Measurements from ENCODE around the gene DRD1. TPM values are rescaled to one million over a fixed set of nuclear protein-coding genes. Genes with fewer than 3 reads are reported as not detected.

The DRD1 gene
- total RNA-seq, 1 donor from 2014 or later = 0.62 TPM

- intact Hi-C loops (cut with DNase I) = no loop called here
- peaks cover 10% of the 10 kb centered on the region for H3K4me1 ChIP-seq
- no peak for TF ChIP-seq CTCF (IDR thresholded peaks at IDR 0.05)
Measured at GRCh38 chr5:175479125-175479881, 35.3 kb upstream of the DRD1 start.

GRCh38 chr5:175478384-175479124 lies 34.6 kb upstream of the DRD1 start, which contains the start of gene SFXN1:
Gene SFXN1 (plus strand): TSS chr5:175478560. CDS start chr5:175492104, 13,544 bp downstream.
- H3K27me3 ChIP-seq (ENCODE audit: low read depth) = no peaks in the 10 kb centered on the region
- ATAC-seq (peak; percentile 95 to 96), DNase-seq (peak; percentile 80)
- H3K9me3 ChIP-seq = no peaks in the 10 kb centered on the region
- peak within 1 kb of the TSS; percentile 83 for H3K4me3 ChIP-seq
- TF ChIP-seq CTCF (IDR thresholded peaks at IDR 0.05) = no peak
- peaks cover 10% of the 10 kb centered on the region for H3K4me1 ChIP-seq
- H3K36me3 ChIP-seq = no peaks in the 10 kb centered on the region
- intact Hi-C loops (cut with DNase I) = no loop called here
- H3K27ac ChIP-seq = peak within 1 kb of the TSS; percentile 71

More at GRCh38 chr5:175479125-175479881, 35.3 kb upstream of the DRD1 start:
- Histone ChIP-seq H3K9me3 (no peaks in the 10 kb centered on the region), H3K4me3 (peak overlapping the region; percentile 83), H3K27me3 (ENCODE audit: low read depth) (no peaks in the 10 kb centered on the region), H3K27ac (peak overlapping the region; percentile 71), H3K36me3 (no peaks in the 10 kb centered on the region)
- peak; percentile 16 to 22 for ATAC-seq
- DNase-seq = no peak

GRCh38 chr5:175478008-175478383 lies 34.0 kb upstream of the DRD1 start:
- H3K27ac ChIP-seq = peak overlapping the region; percentile 71
- DNase-seq = no peak
- H3K27me3 ChIP-seq (ENCODE audit: low read depth) = no peaks in the 10 kb centered on the region
- peaks cover 10% of the 10 kb centered on the region for H3K4me1 ChIP-seq
- no peak for ATAC-seq
- H3K4me3 ChIP-seq = peak overlapping the region; percentile 83
- no peak for TF ChIP-seq CTCF (IDR thresholded peaks at IDR 0.05)
- intact Hi-C loops (cut with DNase I) = no loop called here
- H3K36me3 ChIP-seq = no peaks in the 10 kb centered on the region
- H3K9me3 ChIP-seq = no peaks in the 10 kb centered on the region

- no peak overlapping the region for H3K4me3 ChIP-seq
- H3K27ac ChIP-seq = no peak overlapping the region
- DNase-seq (no peak), ATAC-seq (no peak)
- no peak for TF ChIP-seq CTCF (IDR thresholded peaks at IDR 0.05)
- intact Hi-C loops (cut with DNase I) = no loop called here
- H3K27me3 ChIP-seq (ENCODE audit: low read depth) = no peaks in the 10 kb centered on the region
- H3K4me1 ChIP-seq = peaks cover 10% of the 10 kb centered on the region
- no peaks in the 10 kb centered on the region for H3K36me3 ChIP-seq
- no peaks in the 10 kb centered on the region for H3K9me3 ChIP-seq
Measured at GRCh38 chr5:175477440-175477839, 33.5 kb upstream of the DRD1 start.

- ATAC-seq (no peak), DNase-seq (no peak)
- Histone ChIP-seq H3K9me3 (no peaks in the 10 kb centered on the region), H3K27me3 (ENCODE audit: low read depth) (no peaks in the 10 kb centered on the region), H3K4me1 (peaks cover 10% of the 10 kb centered on the region), H3K27ac (no peak overlapping the region), H3K4me3 (no peak overlapping the region), H3K36me3 (no peaks in the 10 kb centered on the region)
- intact Hi-C loops (cut with DNase I) = no loop called here
- no peak for TF ChIP-seq CTCF (IDR thresholded peaks at IDR 0.05)
Measured at GRCh38 chr5:175475248-175475647, 31.3 kb upstream of the DRD1 start.

Data from lower lobe of right lung (tissue), 2 donors.